PC-9 (cell line): ENCODE measurements around the gene PRPF40A.
A peak's percentile ranks its signal among the peaks of the same experiment; 100 is the strongest.

ENCODE experiments used
- EZH2 ChIP-seq: fragments of 200-600 bp; sonication (generic); IDR thresholded peaks from 2 replicates; pipeline ENCODE4 v1.8.0; 2017; ENCODE audit warnings: antibody characterized with exemption, low read depth
- TF ChIP-seq, protein P1 (sequence below): fragments of 200-600 bp; sonication (generic); conservative IDR thresholded peaks from 2 replicates; pipeline ENCODE4 v1.6.1; 2017; ENCODE audit warnings: mixed run types, antibody characterized with exemption, mild to moderate bottlenecking, moderate library complexity

DNA sequence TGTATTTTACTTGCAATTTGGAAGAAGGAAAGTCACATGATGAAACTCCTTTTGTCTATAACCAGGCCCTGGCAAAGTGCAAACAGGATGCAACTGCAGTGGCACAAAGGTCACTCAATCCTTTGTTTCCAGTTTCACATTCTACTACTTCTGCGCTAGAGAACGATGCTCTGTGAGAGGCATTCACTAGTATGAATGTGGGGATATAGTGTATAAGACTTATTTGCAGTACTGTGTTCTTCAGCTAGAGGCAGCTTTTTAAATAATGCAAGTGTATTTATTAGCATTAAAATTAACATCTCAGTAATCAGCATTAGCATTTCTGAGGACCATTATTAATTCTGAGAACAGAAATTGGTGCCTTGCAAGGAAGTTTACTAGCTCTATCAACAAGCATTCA is 68.9 kb downstream of the PRPF40A start:
- TF ChIP-seq, protein P1, sequence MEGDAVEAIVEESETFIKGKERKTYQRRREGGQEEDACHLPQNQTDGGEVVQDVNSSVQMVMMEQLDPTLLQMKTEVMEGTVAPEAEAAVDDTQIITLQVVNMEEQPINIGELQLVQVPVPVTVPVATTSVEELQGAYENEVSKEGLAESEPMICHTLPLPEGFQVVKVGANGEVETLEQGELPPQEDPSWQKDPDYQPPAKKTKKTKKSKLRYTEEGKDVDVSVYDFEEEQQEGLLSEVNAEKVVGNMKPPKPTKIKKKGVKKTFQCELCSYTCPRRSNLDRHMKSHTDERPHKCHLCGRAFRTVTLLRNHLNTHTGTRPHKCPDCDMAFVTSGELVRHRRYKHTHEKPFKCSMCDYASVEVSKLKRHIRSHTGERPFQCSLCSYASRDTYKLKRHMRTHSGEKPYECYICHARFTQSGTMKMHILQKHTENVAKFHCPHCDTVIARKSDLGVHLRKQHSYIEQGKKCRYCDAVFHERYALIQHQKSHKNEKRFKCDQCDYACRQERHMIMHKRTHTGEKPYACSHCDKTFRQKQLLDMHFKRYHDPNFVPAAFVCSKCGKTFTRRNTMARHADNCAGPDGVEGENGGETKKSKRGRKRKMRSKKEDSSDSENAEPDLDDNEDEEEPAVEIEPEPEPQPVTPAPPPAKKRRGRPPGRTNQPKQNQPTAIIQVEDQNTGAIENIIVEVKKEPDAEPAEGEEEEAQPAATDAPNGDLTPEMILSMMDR = peak; percentile 58; the same call in 1 of the 2 replicates
- TF ChIP-seq EZH2 = no peak
